NT2/D1 (cell line): Measurements from ENCODE around the gene PFKFB3.

Source experiments
- YY1 ChIP-seq: IDR thresholded peaks from 2 replicates; pipeline ENCODE4 v1.6.1; 2011; ENCODE audit not compliant: insufficient read length, insufficient read depth
- ZNF274 ChIP-seq: IDR thresholded peaks from 2 replicates; pipeline ENCODE4 v1.6.1; 2011; ENCODE audit warnings: mild to moderate bottlenecking, low read depth, low read length

DNA sequence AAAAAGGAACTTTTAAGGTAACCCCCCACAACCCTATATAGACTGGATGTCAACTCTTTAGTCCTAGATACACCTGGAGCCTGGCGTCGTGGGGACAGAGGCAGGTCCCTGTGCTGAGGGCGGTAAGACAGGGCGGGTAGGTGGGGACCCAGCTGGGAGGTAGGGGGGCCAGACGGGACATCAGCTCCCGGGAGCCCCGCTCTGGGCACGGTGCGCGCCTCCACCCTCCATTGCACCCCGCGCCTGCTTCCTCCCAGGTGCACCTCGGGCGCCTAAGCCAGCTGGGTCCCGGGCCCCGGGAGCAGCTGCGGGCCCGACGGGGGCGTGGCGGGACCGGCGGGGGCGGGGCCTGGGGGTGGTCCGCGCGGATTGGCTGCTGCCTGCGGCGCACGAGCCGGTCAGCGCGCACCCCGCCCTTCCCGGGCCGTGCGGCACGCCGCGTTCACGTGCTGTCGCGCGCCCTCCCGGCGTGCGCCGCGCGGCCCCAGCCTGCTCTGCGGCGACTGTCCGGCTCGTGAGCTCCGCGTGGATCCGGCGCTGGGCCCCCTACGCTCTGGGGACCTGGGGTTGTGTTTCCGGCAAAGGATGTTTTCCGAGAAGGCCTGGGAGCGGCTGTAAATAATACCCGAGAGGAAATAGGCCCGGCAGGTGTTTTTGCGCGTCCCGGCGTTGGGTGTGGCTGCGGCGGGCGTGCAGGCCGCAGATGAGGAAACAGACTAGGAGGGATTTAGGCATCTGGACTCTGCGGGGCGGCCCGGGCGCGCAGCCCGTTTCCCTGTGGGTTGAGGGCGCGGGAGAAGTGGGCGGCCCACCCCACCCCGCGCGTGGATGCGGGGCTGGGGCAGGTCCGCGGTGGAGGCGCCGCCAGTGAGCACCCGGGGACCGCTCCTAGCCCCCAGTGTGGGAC is 39.1 kb upstream of the PFKFB3 start:
- TF ChIP-seq ZNF274: no peak
- no peak for TF ChIP-seq YY1
